ENCODE results near the gene APBA2. TPM values are rescaled to one million over a fixed set of nuclear protein-coding genes. Genes with fewer than 3 reads are reported as not detected.

The APBA2 gene
- total RNA-seq, 1 experiment from 2014 or later = 11.2 TPM

- DNase-seq (ENCODE audit: low spot score) = no peak
- Mint-ChIP-seq H3K4me3 (no peak overlapping the region), H3K27me3 (ENCODE audit: low read depth) (no peaks in the 10 kb centered on the region), H3K27ac (no peak overlapping the region), H3K4me1 (no peaks in the 10 kb centered on the region), H3K36me3 (peaks cover 6% of the 10 kb centered on the region), H3K9me3 (peaks cover 12% of the 10 kb centered on the region)
- no peak for ATAC-seq
- TF ChIP-seq ZNF317 (CRISPR knock-in tag; IDR thresholded peaks at IDR 0.05; ENCODE audit: borderline replicate concordance, low read depth) = no peak
- no peak for TF ChIP-seq RORB (CRISPR knock-in tag; IDR thresholded peaks at IDR 0.05)
- TF ChIP-seq, protein P1, sequence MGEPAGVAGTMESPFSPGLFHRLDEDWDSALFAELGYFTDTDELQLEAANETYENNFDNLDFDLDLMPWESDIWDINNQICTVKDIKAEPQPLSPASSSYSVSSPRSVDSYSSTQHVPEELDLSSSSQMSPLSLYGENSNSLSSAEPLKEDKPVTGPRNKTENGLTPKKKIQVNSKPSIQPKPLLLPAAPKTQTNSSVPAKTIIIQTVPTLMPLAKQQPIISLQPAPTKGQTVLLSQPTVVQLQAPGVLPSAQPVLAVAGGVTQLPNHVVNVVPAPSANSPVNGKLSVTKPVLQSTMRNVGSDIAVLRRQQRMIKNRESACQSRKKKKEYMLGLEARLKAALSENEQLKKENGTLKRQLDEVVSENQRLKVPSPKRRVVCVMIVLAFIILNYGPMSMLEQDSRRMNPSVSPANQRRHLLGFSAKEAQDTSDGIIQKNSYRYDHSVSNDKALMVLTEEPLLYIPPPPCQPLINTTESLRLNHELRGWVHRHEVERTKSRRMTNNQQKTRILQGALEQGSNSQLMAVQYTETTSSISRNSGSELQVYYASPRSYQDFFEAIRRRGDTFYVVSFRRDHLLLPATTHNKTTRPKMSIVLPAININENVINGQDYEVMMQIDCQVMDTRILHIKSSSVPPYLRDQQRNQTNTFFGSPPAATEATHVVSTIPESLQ (CRISPR knock-in tag; IDR thresholded peaks at IDR 0.05) = no peak
- no peak for TF ChIP-seq ZNF396 (CRISPR knock-in tag; IDR thresholded peaks at IDR 0.05; ENCODE audit: borderline replicate concordance)
- no peak for TF ChIP-seq AFF4 (CRISPR knock-in tag; IDR thresholded peaks at IDR 0.05; ENCODE audit: borderline replicate concordance)
- no peak for TF ChIP-seq PRDM15 (CRISPR knock-in tag; IDR thresholded peaks at IDR 0.05)
- TF ChIP-seq SMAD4 (CRISPR knock-in tag; IDR thresholded peaks at IDR 0.05) = no peak
- TF ChIP-seq SP1 (CRISPR knock-in tag; conservative IDR thresholded peaks at IDR 0.05) = no peak
- TF ChIP-seq, protein P2, sequence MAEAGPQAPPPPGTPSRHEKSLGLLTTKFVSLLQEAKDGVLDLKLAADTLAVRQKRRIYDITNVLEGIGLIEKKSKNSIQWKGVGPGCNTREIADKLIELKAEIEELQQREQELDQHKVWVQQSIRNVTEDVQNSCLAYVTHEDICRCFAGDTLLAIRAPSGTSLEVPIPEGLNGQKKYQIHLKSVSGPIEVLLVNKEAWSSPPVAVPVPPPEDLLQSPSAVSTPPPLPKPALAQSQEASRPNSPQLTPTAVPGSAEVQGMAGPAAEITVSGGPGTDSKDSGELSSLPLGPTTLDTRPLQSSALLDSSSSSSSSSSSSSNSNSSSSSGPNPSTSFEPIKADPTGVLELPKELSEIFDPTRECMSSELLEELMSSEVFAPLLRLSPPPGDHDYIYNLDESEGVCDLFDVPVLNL (CRISPR knock-in tag; IDR thresholded peaks at IDR 0.05; ENCODE audit: borderline replicate concordance, low read depth) = no peak
- TF ChIP-seq MYBL2 (CRISPR knock-in tag; IDR thresholded peaks at IDR 0.05) = no peak
- no peak for TF ChIP-seq ATF1 (CRISPR knock-in tag; IDR thresholded peaks at IDR 0.05)
- TF ChIP-seq JAZF1 (CRISPR knock-in tag; IDR thresholded peaks at IDR 0.05) = no peak
- TF ChIP-seq ZNF532 (CRISPR knock-in tag; IDR thresholded peaks at IDR 0.05; ENCODE audit: borderline replicate concordance) = no peak
- no peak for TF ChIP-seq TEAD4 (CRISPR knock-in tag; IDR thresholded peaks at IDR 0.05)
- POLR2A ChIA-PET = no interaction called here
- CTCF ChIA-PET = interaction anchor here (0.7 kb wide), 1 partner anchor 20 kb away, joined by 3 read pairs; no protein-coding TSS in a partner anchor
Observed at GRCh38 chr15:29070471-29071231, 184.9 kb downstream of the APBA2 start.
